ENCODE results near the gene NCKAP5. TPM values are rescaled to one million over a fixed set of nuclear protein-coding genes. Genes with fewer than 3 reads are reported as not detected.

Gene NCKAP5
- total RNA-seq, 2 experiments from 2014 or later: not detected

DNA sequence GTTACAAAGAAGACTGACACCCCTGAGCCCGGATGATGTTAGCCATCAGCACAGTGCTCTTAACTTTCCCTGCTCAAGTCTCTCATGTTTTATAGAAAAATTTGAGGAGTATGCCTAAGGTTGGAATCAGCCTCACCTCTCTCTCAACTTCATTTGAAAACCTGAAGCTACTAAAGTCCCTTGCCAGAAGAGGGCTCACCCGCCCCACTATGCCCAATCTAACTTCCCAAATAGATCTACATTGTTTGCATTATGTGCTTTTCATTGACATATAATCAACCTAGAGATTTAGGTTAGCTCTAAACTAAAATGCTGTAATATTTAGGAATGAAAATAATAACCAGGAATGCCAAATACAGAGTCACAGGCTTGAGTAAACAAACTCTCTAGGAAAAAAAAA is 305.4 kb downstream of the NCKAP5 start:
- no peaks in the 10 kb centered on the region for H3K36me3 Mint-ChIP-seq
- POLR2A ChIA-PET: no interaction called here
- H3K4me3 Mint-ChIP-seq: no peak overlapping the region
- H3K4me1 Mint-ChIP-seq: no peaks in the 10 kb centered on the region
- DNase-seq (no peak), ATAC-seq (ENCODE audit: low read depth) (no peak)
- H3K27me3 Mint-ChIP-seq: peaks cover 25% of the 10 kb centered on the region
- H3K27ac Mint-ChIP-seq: no peak overlapping the region
- H3K9me3 Mint-ChIP-seq: no peaks in the 10 kb centered on the region

DNA sequence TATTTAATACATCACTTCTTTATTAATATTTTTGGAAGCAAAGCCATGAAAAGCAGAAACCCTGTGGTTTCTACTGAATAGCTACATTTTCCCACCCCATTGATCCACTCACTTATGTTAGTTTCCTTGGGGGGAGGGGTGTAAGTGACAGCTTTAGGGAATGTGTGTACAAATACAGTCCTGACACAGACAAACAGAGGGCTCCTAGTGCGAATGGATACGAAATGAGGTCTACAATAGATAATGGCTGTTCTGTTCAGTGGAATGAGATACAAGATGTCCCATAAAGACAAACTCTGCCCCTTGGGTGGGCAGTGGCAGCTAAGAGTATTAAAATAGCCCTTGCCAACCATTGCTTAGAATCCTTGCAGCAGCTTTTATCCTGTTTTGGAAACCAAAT is 312.9 kb downstream of the NCKAP5 start:
- POLR2A ChIA-PET: no interaction called here
- DNase-seq: no peak
- Mint-ChIP-seq H3K9me3 (no peaks in the 10 kb centered on the region), H3K27ac (no peak overlapping the region), H3K36me3 (no peaks in the 10 kb centered on the region), H3K27me3 (no peaks in the 10 kb centered on the region), H3K4me1 (no peaks in the 10 kb centered on the region), H3K4me3 (no peak overlapping the region)
- ATAC-seq (ENCODE audit: low read depth): no peak

DNA sequence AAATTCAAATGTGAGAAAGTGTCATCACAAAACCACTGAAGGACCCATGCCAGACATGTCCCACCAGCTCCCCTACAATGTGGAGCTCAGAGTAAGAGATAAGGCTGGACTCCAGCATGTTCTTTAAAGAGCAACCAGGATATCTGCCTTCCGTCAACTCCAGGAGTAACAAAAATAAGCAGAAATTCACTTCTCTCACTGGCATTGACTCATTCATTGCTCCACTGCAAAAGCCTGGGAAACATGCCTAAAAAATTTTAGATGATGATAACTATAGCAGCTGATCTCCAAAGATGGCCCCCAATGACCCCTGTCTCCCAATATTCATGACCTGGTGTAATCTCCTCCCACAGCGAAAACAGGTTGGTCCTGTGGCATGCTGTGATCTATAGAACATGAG is 314.5 kb downstream of the NCKAP5 start:
- no peak for ATAC-seq (ENCODE audit: low read depth)
- Mint-ChIP-seq H3K27me3 (no peaks in the 10 kb centered on the region), H3K4me1 (no peaks in the 10 kb centered on the region), H3K9me3 (no peaks in the 10 kb centered on the region), H3K27ac (no peak overlapping the region), H3K36me3 (no peaks in the 10 kb centered on the region), H3K4me3 (no peak overlapping the region)
- POLR2A ChIA-PET: no interaction called here
- DNase-seq: no peak

GRCh38 chr2:133252780-133253355 is 315.4 kb downstream of the NCKAP5 start:
- peaks cover 2% of the 10 kb centered on the region for H3K9me3 Mint-ChIP-seq
- H3K4me1 Mint-ChIP-seq: no peaks in the 10 kb centered on the region
- H3K36me3 Mint-ChIP-seq: no peaks in the 10 kb centered on the region
- H3K4me3 Mint-ChIP-seq: no peak overlapping the region
- no peaks in the 10 kb centered on the region for H3K27me3 Mint-ChIP-seq
- POLR2A ChIA-PET: no interaction called here
- ATAC-seq (ENCODE audit: low read depth): no peak
- DNase-seq: no peak
- H3K27ac Mint-ChIP-seq: no peak overlapping the region

DNA sequence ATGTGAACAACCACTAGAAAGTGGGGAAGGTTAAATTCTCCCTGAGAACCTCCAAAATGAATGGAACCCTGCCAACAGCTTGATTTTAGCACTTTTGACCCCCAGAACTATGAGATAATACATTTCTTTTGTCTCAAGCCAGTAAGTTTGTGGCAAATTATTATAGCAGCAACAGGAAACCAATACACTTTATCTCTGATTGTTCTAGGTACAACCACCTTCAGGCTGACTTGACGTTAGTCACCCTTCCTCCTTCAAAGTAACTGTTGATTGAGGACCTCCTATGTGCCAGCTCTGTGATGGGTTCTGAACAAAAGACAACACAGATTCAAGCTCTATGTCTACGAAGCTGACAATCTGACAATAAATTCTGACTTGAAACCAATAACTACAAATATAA is 318.9 kb downstream of the NCKAP5 start:
- Mint-ChIP-seq H3K4me1 (no peaks in the 10 kb centered on the region), H3K9me3 (peaks cover 2% of the 10 kb centered on the region), H3K36me3 (no peaks in the 10 kb centered on the region), H3K27ac (no peak overlapping the region), H3K4me3 (no peak overlapping the region), H3K27me3 (no peaks in the 10 kb centered on the region)
- ATAC-seq (ENCODE audit: low read depth): no peak
- DNase-seq: no peak
- POLR2A ChIA-PET: no interaction called here

DNA sequence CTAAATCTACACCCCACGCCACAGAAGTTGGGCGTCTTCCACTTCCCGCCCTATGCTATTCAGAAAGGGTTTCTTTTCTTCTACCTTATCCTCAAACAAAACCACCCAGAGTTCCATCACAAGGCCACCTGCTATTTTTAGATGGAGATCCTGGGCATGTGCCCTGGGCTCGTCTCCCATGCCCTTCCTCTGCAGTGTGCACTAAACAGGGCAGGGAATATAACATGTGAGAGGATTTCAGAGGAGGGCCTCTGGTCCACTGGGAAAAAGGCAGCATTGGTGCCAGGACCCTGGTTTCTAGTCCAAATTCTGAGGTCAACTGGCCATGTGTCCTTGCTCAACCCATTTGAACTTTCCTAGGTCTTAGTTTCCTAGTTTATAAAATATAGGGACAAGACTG is 320.0 kb downstream of the NCKAP5 start:
- Mint-ChIP-seq H3K4me1 (no peaks in the 10 kb centered on the region), H3K27me3 (no peaks in the 10 kb centered on the region), H3K27ac (no peak overlapping the region), H3K4me3 (no peak overlapping the region), H3K9me3 (peaks cover 2% of the 10 kb centered on the region), H3K36me3 (no peaks in the 10 kb centered on the region)
- POLR2A ChIA-PET: no interaction called here
- no peak for ATAC-seq (ENCODE audit: low read depth)
- no peak for DNase-seq

DNA sequence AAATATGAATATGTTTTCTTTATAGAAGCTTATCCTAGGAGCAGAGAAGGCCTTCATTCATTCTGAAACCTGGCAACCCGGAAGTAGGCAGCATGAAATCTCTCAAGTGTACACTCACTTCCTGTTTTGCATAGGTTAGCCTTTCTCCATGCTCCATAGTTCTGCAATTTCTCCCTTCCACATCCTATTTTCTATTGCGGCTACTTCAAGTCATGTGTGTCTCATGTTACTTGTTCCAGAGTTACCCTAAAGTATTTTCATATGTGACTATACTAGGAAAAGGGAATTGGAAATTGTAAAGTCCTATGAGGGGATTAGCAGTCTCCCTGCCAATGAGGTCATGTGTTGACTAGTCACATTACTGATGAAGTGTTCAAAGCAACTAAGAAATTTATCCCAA is 320.6 kb downstream of the NCKAP5 start:
- POLR2A ChIA-PET: no interaction called here

DNA sequence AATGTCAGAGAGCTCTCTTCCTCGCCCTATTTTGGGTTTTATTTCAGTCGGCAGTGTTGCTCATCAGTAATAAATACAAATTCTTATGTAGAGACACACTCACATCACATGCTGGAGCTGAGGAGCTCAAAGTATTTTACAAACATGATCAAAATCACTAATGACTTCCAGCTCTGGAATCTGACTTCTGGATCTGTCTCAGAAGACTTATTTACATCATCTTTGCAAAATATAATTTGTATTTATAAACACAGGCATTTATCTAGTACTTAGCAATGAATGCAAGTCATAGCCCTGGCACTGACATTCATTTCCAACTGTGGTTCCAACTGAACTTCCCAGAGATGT is 327.1 kb downstream of the NCKAP5 start:
- ATAC-seq (ENCODE audit: low read depth) (no peak), DNase-seq (no peak)
- Mint-ChIP-seq H3K27me3 (no peaks in the 10 kb centered on the region), H3K4me3 (no peak overlapping the region), H3K27ac (no peak overlapping the region), H3K9me3 (no peaks in the 10 kb centered on the region), H3K36me3 (no peaks in the 10 kb centered on the region), H3K4me1 (no peaks in the 10 kb centered on the region)
- POLR2A ChIA-PET: no interaction called here

More for the DNA sequence above, 320.6 kb downstream of the NCKAP5 start:
- Mint-ChIP-seq H3K4me3 (no peak overlapping the region), H3K36me3 (no peaks in the 10 kb centered on the region), H3K27me3 (no peaks in the 10 kb centered on the region), H3K27ac (no peak overlapping the region), H3K9me3 (peaks cover 2% of the 10 kb centered on the region), H3K4me1 (no peaks in the 10 kb centered on the region)
- no peak for ATAC-seq (ENCODE audit: low read depth)
- DNase-seq: no peak

DNA sequence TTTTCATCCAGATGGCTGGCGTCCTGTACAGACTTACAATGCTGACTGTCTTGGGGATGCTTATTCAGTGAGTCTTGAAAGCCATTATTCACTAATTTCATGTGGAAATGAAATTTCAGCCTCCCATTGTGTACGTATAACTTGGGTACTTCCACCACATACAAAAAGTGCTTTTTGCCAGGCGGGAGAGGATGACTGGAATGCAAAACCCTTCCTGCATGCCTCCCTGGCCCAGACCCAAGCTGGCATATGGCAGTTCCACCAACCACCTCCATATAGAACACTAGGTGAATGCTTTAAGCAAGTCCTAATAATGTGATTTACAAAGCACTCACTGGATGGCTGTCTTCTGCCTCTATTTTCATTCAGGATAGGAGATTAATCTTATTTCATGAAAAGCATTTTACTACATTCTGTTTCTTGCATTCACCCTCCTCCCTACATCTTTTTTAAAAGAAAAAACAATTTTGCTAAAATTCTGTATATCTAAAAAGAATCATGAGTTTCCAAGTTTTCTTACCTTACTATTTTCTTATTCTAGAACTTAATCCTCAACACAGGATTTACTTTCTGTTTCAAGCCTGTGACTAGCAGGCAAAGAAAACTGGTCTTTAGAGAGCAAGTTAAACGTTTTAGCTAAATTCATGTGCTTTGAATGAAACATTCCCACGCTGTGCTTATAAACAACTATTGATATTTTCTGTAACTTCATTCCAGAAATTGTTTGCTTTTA is 327.6 kb downstream of the NCKAP5 start:
- Mint-ChIP-seq H3K4me1 (no peaks in the 10 kb centered on the region), H3K27me3 (no peaks in the 10 kb centered on the region), H3K27ac (no peak overlapping the region), H3K4me3 (no peak overlapping the region), H3K9me3 (no peaks in the 10 kb centered on the region), H3K36me3 (no peaks in the 10 kb centered on the region)
- POLR2A ChIA-PET: no interaction called here
- no peak for ATAC-seq (ENCODE audit: low read depth)
- no peak for DNase-seq

DNA sequence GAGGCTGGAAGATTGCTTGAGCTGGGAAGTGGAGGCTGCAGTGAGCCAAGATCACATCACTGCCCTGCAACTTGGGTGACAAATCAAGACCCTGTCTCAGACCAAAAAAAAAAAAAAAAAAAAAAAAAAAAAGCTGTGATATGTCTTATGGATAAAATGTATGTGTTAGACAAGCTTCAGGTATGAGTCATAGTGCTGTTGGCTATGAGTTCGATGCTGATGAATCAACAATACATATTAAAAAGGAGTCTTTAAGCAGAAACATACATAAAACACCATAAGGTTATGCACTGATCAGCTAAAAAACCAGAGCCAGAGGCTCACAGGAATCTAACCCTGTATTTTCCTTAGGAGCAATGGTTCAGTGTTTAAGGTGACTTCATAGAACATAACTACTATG is 332.3 kb downstream of the NCKAP5 start:
- Mint-ChIP-seq H3K27ac (no peak overlapping the region), H3K4me3 (no peak overlapping the region)

GRCh38 chr2:133232556-133232955 is 335.7 kb downstream of the NCKAP5 start:
- Mint-ChIP-seq H3K27ac (no peak overlapping the region), H3K36me3 (no peaks in the 10 kb centered on the region), H3K27me3 (no peaks in the 10 kb centered on the region), H3K4me3 (no peak overlapping the region), H3K4me1 (no peaks in the 10 kb centered on the region), H3K9me3 (peaks cover 1% of the 10 kb centered on the region)
- no peak for ATAC-seq (ENCODE audit: low read depth)
- POLR2A ChIA-PET: no interaction called here
- DNase-seq: no peak

More for the DNA sequence above, 332.3 kb downstream of the NCKAP5 start:
- no peaks in the 10 kb centered on the region for H3K36me3 Mint-ChIP-seq
- H3K4me1 Mint-ChIP-seq: no peaks in the 10 kb centered on the region
- POLR2A ChIA-PET: no interaction called here
- H3K27me3 Mint-ChIP-seq: no peaks in the 10 kb centered on the region
- no peaks in the 10 kb centered on the region for H3K9me3 Mint-ChIP-seq
- no peak for DNase-seq
- ATAC-seq (ENCODE audit: low read depth): no peak

DNA sequence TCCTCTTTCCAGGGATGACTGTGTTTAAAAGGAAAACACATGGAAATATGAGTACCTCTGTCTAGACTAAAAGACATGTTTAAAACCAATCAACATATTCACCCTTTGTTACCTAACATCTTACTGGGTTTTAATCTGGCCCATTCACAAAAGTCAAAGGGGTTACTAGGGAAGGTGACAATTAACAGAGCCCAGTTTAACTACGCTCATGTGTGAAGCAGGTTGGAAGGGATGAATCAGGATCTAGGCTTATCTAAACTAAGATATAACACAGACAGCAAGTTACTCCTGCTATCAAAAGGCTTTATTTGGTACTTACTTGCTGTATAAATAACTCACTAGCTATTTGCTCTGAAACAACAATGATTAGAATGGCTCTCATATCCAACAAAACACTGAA is 337.0 kb downstream of the NCKAP5 start:
- ATAC-seq (ENCODE audit: low read depth) (no peak), DNase-seq (no peak)
- Mint-ChIP-seq H3K4me3 (no peak overlapping the region), H3K9me3 (peaks cover 2% of the 10 kb centered on the region), H3K27ac (no peak overlapping the region), H3K27me3 (no peaks in the 10 kb centered on the region), H3K36me3 (no peaks in the 10 kb centered on the region), H3K4me1 (no peaks in the 10 kb centered on the region)
- POLR2A ChIA-PET: no interaction called here

DNA sequence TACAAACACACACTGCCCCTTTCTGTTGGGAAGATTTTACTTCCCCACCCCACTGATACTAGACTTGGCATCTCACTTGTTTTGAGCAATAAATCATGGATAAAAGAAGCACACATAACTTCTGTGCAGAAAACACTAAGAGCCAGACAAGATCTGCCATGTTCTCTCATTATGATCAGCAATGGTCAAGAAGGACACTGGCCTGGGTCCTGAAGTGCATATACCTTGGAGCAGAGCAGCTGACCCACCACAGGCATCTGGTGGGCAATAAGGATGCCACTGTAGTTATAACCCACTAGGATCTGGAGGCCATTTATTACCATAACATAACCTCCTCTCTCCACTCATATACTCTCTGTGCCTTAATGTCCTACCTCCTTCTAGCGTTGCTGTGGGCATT is 338.3 kb downstream of the NCKAP5 start:
- Mint-ChIP-seq H3K36me3 (no peaks in the 10 kb centered on the region), H3K4me1 (no peaks in the 10 kb centered on the region), H3K4me3 (no peak overlapping the region), H3K27ac (no peak overlapping the region), H3K9me3 (peaks cover 2% of the 10 kb centered on the region), H3K27me3 (no peaks in the 10 kb centered on the region)
- no peak for ATAC-seq (ENCODE audit: low read depth)
- POLR2A ChIA-PET: no interaction called here
- no peak for DNase-seq

GRCh38 chr2:133223226-133223625 is 345.0 kb downstream of the NCKAP5 start:
- H3K4me1 Mint-ChIP-seq: no peaks in the 10 kb centered on the region
- no peak overlapping the region for H3K27ac Mint-ChIP-seq
- no peaks in the 10 kb centered on the region for H3K36me3 Mint-ChIP-seq
- ATAC-seq (ENCODE audit: low read depth) (no peak), DNase-seq (no peak)
- no peak overlapping the region for H3K4me3 Mint-ChIP-seq
- POLR2A ChIA-PET: no interaction called here
- peaks cover 2% of the 10 kb centered on the region for H3K9me3 Mint-ChIP-seq
- H3K27me3 Mint-ChIP-seq: no peaks in the 10 kb centered on the region

- ATAC-seq (ENCODE audit: low read depth): no peak
- DNase-seq: no peak
- Mint-ChIP-seq H3K36me3 (no peaks in the 10 kb centered on the region), H3K27ac (no peak overlapping the region), H3K27me3 (no peaks in the 10 kb centered on the region), H3K4me3 (no peak overlapping the region), H3K4me1 (no peaks in the 10 kb centered on the region), H3K9me3 (no peaks in the 10 kb centered on the region)
- POLR2A ChIA-PET: no interaction called here
Observed at GRCh38 chr2:133221398-133221797, 346.9 kb downstream of the NCKAP5 start.

Data from activated naive CD8-positive, alpha-beta T cell treated with anti-CD3 and anti-CD28 coated beads, Interleukin-2, amount 10 ng/mL, durations not matched to agents 7 days and 5 days (primary cell).